Activated B cell treated with CpG ODN at 0.5 μM for 24 hours (primary cell): ENCODE results near the gene SMIM12. TPM values are rescaled to one million over a fixed set of nuclear protein-coding genes. Genes with fewer than 3 reads are reported as not detected.

Experiments
- ATAC-seq: fragments of 200-7000 bp; cut with Tn5 transposase; one replicate; pipeline ENCODE4 v1.10.0; 2021; ENCODE audit warnings: low read depth, mild to moderate bottlenecking, moderate library complexity
- CTCF ChIA-PET: fragments of 350-600 bp; sonication (Branson Sonifier 250); formaldehyde crosslinking; loops from one replicate; lab custom pipeline; 2021; ENCODE audit warnings: antibody characterized with exemption; lab: Charles Lee
- POLR2A ChIA-PET: fragments of 350-600 bp; sonication (Branson Sonifier 250); formaldehyde crosslinking; loops from one replicate; lab custom pipeline; 2021; ENCODE audit warnings: antibody characterized with exemption; lab: Charles Lee
- DNase-seq: peaks from one replicate; pipeline ENCODE4 v3.0.0; 2022
- H3K27ac Mint-ChIP-seq: one replicate; pipeline ENCODE4 v1.8.0; 2020; ENCODE audit warnings: mixed read lengths
- H3K27me3 Mint-ChIP-seq: one replicate; pipeline ENCODE4 v1.8.0; 2021; ENCODE audit warnings: mixed read lengths
- H3K36me3 Mint-ChIP-seq: one replicate; pipeline ENCODE4 v1.8.0; 2021; ENCODE audit warnings: low read depth, mixed read lengths
- H3K4me1 Mint-ChIP-seq: one replicate; pipeline ENCODE4 v1.8.0; 2021; ENCODE audit warnings: mixed read lengths
- H3K4me3 Mint-ChIP-seq: one replicate; pipeline ENCODE4 v1.8.0; 2020; ENCODE audit warnings: mild to moderate bottlenecking, mixed read lengths
- H3K9me3 Mint-ChIP-seq: one replicate; pipeline ENCODE4 v1.8.0; 2020; ENCODE audit warnings: mixed read lengths
- CTCF ChIP-seq: fragments of 200-600 bp; IDR thresholded peaks from one replicate; pipeline ENCODE4 v1.8.0; 2022; ENCODE audit warnings: antibody characterized with exemption, mild to moderate bottlenecking
- intact Hi-C: fragments of 100-400 bp; cut with micrococcal nuclease; formaldehyde crosslinking; loops from one replicate; pipeline ENCODE4 v1.15.1; 2024
- total RNA-seq: library from RNA; stranded (reverse); gene quantifications from 2 replicates; pipeline ENCODE4 v1.2.3, GENCODE V29; 2022

Gene SMIM12
- total RNA-seq, 1 donor from 2014 or later = 45.9 TPM

- intact Hi-C loops = no loop called here
- ATAC-seq (no peak), DNase-seq (no peak)
- Mint-ChIP-seq H3K9me3 (no peaks in the 10 kb centered on the region), H3K4me3 (no peak overlapping the region), H3K27me3 (peaks cover 7% of the 10 kb centered on the region), H3K36me3 (peaks cover 2% of the 10 kb centered on the region), H3K4me1 (no peaks in the 10 kb centered on the region), H3K27ac (no peak overlapping the region)
- no peak for TF ChIP-seq CTCF
- ChIA-PET CTCF (interaction anchor here (1.0 kb wide), 1 partner anchor 22 kb away, joined by 3 read pairs; no protein-coding TSS in a partner anchor), POLR2A (no interaction called here)
These were observed 14.9 kb upstream of the SMIM12 start for GRCh38 chr1:34874296-34874952.

GRCh38 chr1:34872133-34872503 is 12.6 kb upstream of the SMIM12 start:
- no peak for ATAC-seq
- Mint-ChIP-seq H3K36me3 (peaks cover 2% of the 10 kb centered on the region), H3K27me3 (peaks cover 3% of the 10 kb centered on the region), H3K4me3 (no peak overlapping the region), H3K27ac (no peak overlapping the region), H3K9me3 (no peaks in the 10 kb centered on the region), H3K4me1 (peaks cover 2% of the 10 kb centered on the region)
- POLR2A ChIA-PET = interaction anchor here (2.0 kb wide), 1 partner anchor 12 kb away, joined by 6 read pairs; the partner anchor contains the start of gene SMIM12
- intact Hi-C loops = no loop called here
- DNase-seq = no peak
- CTCF ChIA-PET = no interaction called here
- TF ChIP-seq CTCF = no peak

GRCh38 chr1:34871443-34872132 is 12.0 kb upstream of the SMIM12 start:
- ChIA-PET CTCF (no interaction called here), POLR2A (interaction anchor here (2.0 kb wide), 1 partner anchor 12 kb away, joined by 6 read pairs; the partner anchor contains the start of gene SMIM12)
- TF ChIP-seq CTCF = no peak
- ATAC-seq = no peak
- no peak for DNase-seq
- H3K36me3 Mint-ChIP-seq = peaks cover 2% of the 10 kb centered on the region
- peaks cover 5% of the 10 kb centered on the region for H3K4me1 Mint-ChIP-seq
- no peaks in the 10 kb centered on the region for H3K9me3 Mint-ChIP-seq
- intact Hi-C loops = no loop called here
- H3K27ac Mint-ChIP-seq = no peak overlapping the region
- H3K27me3 Mint-ChIP-seq = peaks cover 3% of the 10 kb centered on the region
- H3K4me3 Mint-ChIP-seq = no peak overlapping the region

GRCh38 chr1:34870395-34870794 is 10.8 kb upstream of the SMIM12 start:
- no peak for TF ChIP-seq CTCF
- Mint-ChIP-seq H3K27ac (no peak overlapping the region), H3K4me1 (peaks cover 7% of the 10 kb centered on the region), H3K4me3 (no peak overlapping the region), H3K36me3 (no peaks in the 10 kb centered on the region), H3K27me3 (peaks cover 3% of the 10 kb centered on the region), H3K9me3 (no peaks in the 10 kb centered on the region)
- POLR2A ChIA-PET = interaction anchor here (2.0 kb wide), 1 partner anchor 11 kb away, joined by 6 read pairs; the partner anchor contains the start of gene SMIM12
- no peak for DNase-seq
- intact Hi-C loops = no loop called here
- CTCF ChIA-PET = no interaction called here
- ATAC-seq = no peak

GRCh38 chr1:34869760-34870159 is 10.2 kb upstream of the SMIM12 start:
- Mint-ChIP-seq H3K27ac (no peak overlapping the region), H3K4me3 (no peak overlapping the region)
- POLR2A ChIA-PET = interaction anchor here (2.9 kb wide), 1 partner anchor 10 kb away, joined by 12 read pairs; the partner anchor contains the start of gene SMIM12

More at GRCh38 chr1:34869760-34870159, 10.2 kb upstream of the SMIM12 start:
- Mint-ChIP-seq H3K36me3 (no peaks in the 10 kb centered on the region), H3K9me3 (no peaks in the 10 kb centered on the region), H3K4me1 (peaks cover 12% of the 10 kb centered on the region), H3K27me3 (peaks cover 3% of the 10 kb centered on the region)
- no peak for DNase-seq
- no peak for TF ChIP-seq CTCF
- intact Hi-C loops = no loop called here
- ATAC-seq = no peak
- CTCF ChIA-PET = no interaction called here
